Sigmoid colon (tissue), 7 donors: ENCODE measurements around the gene ME3. TPM values are rescaled to one million over a fixed set of nuclear protein-coding genes. Genes with fewer than 3 reads are reported as not detected.
A peak's percentile ranks its signal among the peaks of the same experiment; 100 is the strongest.

Experiments used
- DNase-seq: peaks from one replicate; pipeline ENCODE4 v3.0.0-alpha.2; 2019
- H3K27ac ChIP-seq, 4 donors: fragments of 200-600 bp; sonication (generic); one replicate each; pipeline ENCODE4 v1.5.1; 2016 to 2019; ENCODE audit warnings: mild to moderate bottlenecking in 1 of 4
- H3K27me3 ChIP-seq, 3 donors: fragments of 200-600 bp; sonication (generic); one replicate each; pipeline ENCODE4 v1.5.1; 2019; ENCODE audit warnings: mild to moderate bottlenecking in 1 of 3
- H3K36me3 ChIP-seq, 4 donors: fragments of 200-600 bp; sonication (generic); one replicate each; pipeline ENCODE4 v1.5.1; 2016 to 2019
- H3K4me1 ChIP-seq, 4 donors: fragments of 200-600 bp; sonication (generic); one replicate each; pipeline ENCODE4 v1.5.1; 2017 to 2019
- H3K4me3 ChIP-seq, 4 donors: fragments of 200-600 bp; sonication (generic); one replicate each; pipeline ENCODE4 v1.5.1; 2017 to 2019; ENCODE audit warnings: mild to moderate bottlenecking in 2 of 4, moderate library complexity in 1 of 4
- H3K9me3 ChIP-seq, 4 donors: fragments of 200-600 bp in 3 of 4; sonication (generic) in 3 of 4; one replicate each; pipeline versions ENCODE4 v1.5.1 to v1.6.1; 2013 to 2019
- EP300 ChIP-seq, 4 donors: sonication (generic); formaldehyde crosslinking; IDR thresholded peaks; one replicate each; pipeline ENCODE4 v1.6.1; 2017; ENCODE audit warnings: antibody characterized with exemption in 4 of 4
- POLR2A ChIP-seq, 2 donors: fragments of 450-650 bp; IDR thresholded peaks; one replicate each; pipeline ENCODE4 v1.6.1; 2016; ENCODE audit warnings: antibody characterized with exemption in 2 of 2, mild to moderate bottlenecking in 2 of 2, moderate library complexity in 2 of 2
- POLR2AphosphoS5 ChIP-seq, 4 donors: sonication (generic); formaldehyde crosslinking; IDR thresholded peaks; one replicate each; pipeline ENCODE4 v1.6.1; 2017; ENCODE audit warnings: antibody characterized with exemption in 4 of 4
- WGBS, 2 donors: extraction: QIAGEN DNeasy Blood & Tissue Kit; methylation state at CpG; one replicate each; pipeline ENCODE4 v1.1.7; 2013; 5-methylcytosine and 5-hydroxymethylcytosine counted together
- intact Hi-C: fragments of 100-400 bp; cut with DNase I; formaldehyde crosslinking; loops from one replicate; pipeline ENCODE4 v1.15.1; 2023
- polyA plus RNA-seq, 3 donors: library from polyadenylated mRNA; stranded (reverse); fragments of 200-250 nt; gene quantifications; one replicate each; pipeline ENCODE4 v1.2.3, GENCODE V29; 2013
- total RNA-seq, 4 donors: library from RNA; depleted of rRNA; stranded (reverse); fragments of >200 nt; gene quantifications; one replicate each; pipeline ENCODE4 v1.1.0, GENCODE V29; 2016
- TF ChIP-seq, protein P1 (sequence below), 4 experiments: fragments of 450-650 bp in 3 of 4; fragments of 200-600 bp in 1 of 4; IDR thresholded peaks; one replicate each; pipeline ENCODE4 v1.5.1; 2016 to 2019; ENCODE audit warnings: antibody characterized with exemption in 4 of 4, mild to moderate bottlenecking in 3 of 4, moderate library complexity in 2 of 4
- donor health status: healthy with polysubstance abuse.
- donor health status: Bipolar disorder and iron deficiency.
- donor health status: healthy.

Gene ME3
- total and polyA plus RNA-seq, 7 donors, result 7.8 to 53.2 (median 25.5) TPM

GRCh38 chr11:86456075-86456939, 216.1 kb downstream of the ME3 start:
- peak overlapping the region in 1 of 4 donors; percentile 39 for H3K27ac ChIP-seq
- 16 to 23% methylated on average over 9 of the region's 9 CpGs for WGBS, 2 donors
- intact Hi-C loops, result loop anchor here (1.0 to 10.0 kb wide), 6 partner anchors 118 to 838 kb away; partner anchors contain the start of gene ME3
- H3K4me3 ChIP-seq, result no peak overlapping the region
- peaks cover 0 to 29% (median 16%) of the 10 kb centered on the region in 4 donors for H3K4me1 ChIP-seq
- no peaks in the 10 kb centered on the region for H3K9me3 ChIP-seq
- no peaks in the 10 kb centered on the region for H3K27me3 ChIP-seq
- no peak for TF ChIP-seq POLR2A (IDR thresholded peaks at IDR 0.05)
- TF ChIP-seq EP300 (IDR thresholded peaks at IDR 0.05), result no peak
- TF ChIP-seq, protein P1, sequence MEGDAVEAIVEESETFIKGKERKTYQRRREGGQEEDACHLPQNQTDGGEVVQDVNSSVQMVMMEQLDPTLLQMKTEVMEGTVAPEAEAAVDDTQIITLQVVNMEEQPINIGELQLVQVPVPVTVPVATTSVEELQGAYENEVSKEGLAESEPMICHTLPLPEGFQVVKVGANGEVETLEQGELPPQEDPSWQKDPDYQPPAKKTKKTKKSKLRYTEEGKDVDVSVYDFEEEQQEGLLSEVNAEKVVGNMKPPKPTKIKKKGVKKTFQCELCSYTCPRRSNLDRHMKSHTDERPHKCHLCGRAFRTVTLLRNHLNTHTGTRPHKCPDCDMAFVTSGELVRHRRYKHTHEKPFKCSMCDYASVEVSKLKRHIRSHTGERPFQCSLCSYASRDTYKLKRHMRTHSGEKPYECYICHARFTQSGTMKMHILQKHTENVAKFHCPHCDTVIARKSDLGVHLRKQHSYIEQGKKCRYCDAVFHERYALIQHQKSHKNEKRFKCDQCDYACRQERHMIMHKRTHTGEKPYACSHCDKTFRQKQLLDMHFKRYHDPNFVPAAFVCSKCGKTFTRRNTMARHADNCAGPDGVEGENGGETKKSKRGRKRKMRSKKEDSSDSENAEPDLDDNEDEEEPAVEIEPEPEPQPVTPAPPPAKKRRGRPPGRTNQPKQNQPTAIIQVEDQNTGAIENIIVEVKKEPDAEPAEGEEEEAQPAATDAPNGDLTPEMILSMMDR (IDR thresholded peaks at IDR 0.05), result peak; percentile 82 to 91 (median 88)
- no peak for TF ChIP-seq POLR2AphosphoS5 (IDR thresholded peaks at IDR 0.05)
- DNase-seq, result peak; percentile 92
- no peaks in the 10 kb centered on the region for H3K36me3 ChIP-seq

- no peaks in the 10 kb centered on the region for H3K27me3 ChIP-seq
- no peak for DNase-seq
- no peak overlapping the region for H3K27ac ChIP-seq
- 85 to 86% methylated on average over 2 of the region's 2 CpGs for WGBS, 2 donors
- intact Hi-C loops, result loop anchor here (10.0 kb wide), 2 partner anchors 121 to 841 kb away; no protein-coding TSS in a partner anchor
- no peaks in the 10 kb centered on the region for H3K9me3 ChIP-seq
- H3K36me3 ChIP-seq, result no peaks in the 10 kb centered on the region
- peaks cover 0 to 3% (median under 1%) of the 10 kb centered on the region in 4 donors for H3K4me1 ChIP-seq
- TF ChIP-seq, protein P1 (IDR thresholded peaks at IDR 0.05), result no peak
- TF ChIP-seq POLR2AphosphoS5 (IDR thresholded peaks at IDR 0.05), result no peak
- TF ChIP-seq POLR2A (IDR thresholded peaks at IDR 0.05), result no peak
- no peak for TF ChIP-seq EP300 (IDR thresholded peaks at IDR 0.05)
- no peak overlapping the region for H3K4me3 ChIP-seq
Observed at GRCh38 chr11:86453290-86454030, 219.0 kb downstream of the ME3 start.

DNA sequence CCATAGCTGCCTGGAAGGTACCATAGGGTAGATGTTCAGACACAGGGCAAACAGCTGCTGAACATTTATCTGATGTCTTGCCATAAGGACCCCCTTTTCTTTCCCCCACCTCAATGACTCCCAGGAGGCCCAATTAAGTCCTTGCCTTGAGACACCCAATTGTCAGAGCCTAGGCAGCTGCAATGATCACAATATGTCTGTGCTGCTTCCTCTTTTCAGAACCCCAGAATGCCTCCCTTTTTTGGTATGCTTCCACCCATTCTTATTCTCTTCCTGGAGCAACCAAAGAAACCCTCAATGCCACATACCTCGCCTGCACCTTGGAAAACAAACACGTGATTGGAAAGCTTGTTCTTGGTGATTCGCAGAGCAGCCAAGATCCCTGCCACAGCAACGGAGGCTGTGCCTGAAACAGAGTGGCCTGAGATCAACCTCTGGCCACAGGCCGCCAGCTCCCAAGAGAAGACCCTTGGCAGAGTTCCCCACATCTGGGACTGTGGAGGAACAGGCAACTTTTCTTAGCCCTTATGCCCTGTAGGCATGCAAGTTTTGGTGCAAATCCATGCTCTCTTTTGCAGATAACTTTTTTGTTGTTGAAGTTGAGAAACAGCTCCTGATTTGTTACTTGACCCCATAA, 222.3 kb downstream of the ME3 start:
- Histone ChIP-seq H3K4me3 (no peak overlapping the region), H3K27ac (no peak overlapping the region), H3K4me1 (no peaks in the 10 kb centered on the region), H3K9me3 (no peaks in the 10 kb centered on the region), H3K36me3 (peaks cover 0 to 11% (median 2%) of the 10 kb centered on the region in 4 donors), H3K27me3 (no peaks in the 10 kb centered on the region)
- TF ChIP-seq POLR2A (IDR thresholded peaks at IDR 0.05) (no peak), POLR2AphosphoS5 (IDR thresholded peaks at IDR 0.05) (no peak), EP300 (IDR thresholded peaks at IDR 0.05) (no peak)
- TF ChIP-seq, protein P1 (IDR thresholded peaks at IDR 0.05), result no peak
- 91 to 95% methylated on average over 5 of the region's 5 CpGs for WGBS, 2 donors
- DNase-seq, result no peak
- intact Hi-C loops, result loop anchor here (10.0 kb wide), 2 partner anchors 125 to 845 kb away; no protein-coding TSS in a partner anchor

DNA sequence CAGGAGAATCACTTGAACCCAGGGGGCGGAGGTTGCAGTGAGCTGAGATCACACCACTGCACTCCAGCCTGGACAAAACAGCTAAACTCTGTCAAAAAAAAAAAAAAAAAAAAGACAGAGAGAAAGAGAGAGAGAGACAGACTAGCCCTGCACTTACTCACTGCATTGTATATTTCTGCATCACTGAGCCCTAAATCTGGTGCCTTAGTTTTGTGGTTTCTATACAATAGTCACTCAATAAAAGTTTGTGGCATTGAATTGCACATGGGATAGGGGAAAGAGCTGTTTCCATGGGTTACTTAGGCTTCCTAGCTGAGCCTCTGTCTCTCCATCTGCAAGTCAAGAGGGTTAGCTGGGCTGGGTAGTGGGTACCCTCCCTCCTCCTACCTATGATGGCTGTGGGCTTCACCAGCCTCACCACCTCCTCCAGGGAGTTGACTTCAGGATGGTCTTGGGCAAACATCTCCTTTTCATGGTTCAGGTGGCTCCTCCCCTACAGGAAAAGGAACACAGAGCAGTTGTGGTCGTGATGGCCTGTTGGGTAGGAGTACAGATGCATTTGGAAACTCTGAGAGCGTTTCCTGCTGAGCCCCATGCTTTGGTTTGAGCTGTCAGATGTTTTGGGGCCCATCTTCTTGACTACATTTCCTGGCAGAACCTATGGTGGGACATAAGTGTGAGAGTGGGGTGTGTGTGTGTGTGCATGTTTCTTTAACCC, 224.5 kb downstream of the ME3 start:
- 77 to 93% methylated on average over 3 of the region's 3 CpGs for WGBS, 2 donors
- Histone ChIP-seq H3K27me3 (no peaks in the 10 kb centered on the region), H3K36me3 (peaks cover 0 to 25% (median 2%) of the 10 kb centered on the region in 4 donors), H3K4me3 (no peak overlapping the region), H3K4me1 (no peaks in the 10 kb centered on the region), H3K9me3 (no peaks in the 10 kb centered on the region), H3K27ac (no peak overlapping the region)
- TF ChIP-seq POLR2A (IDR thresholded peaks at IDR 0.05) (no peak), EP300 (IDR thresholded peaks at IDR 0.05) (no peak), POLR2AphosphoS5 (IDR thresholded peaks at IDR 0.05) (no peak)
- TF ChIP-seq, protein P1 (IDR thresholded peaks at IDR 0.05), result no peak
- intact Hi-C loops, result no loop called here
- DNase-seq, result no peak
